Esophagus muscularis mucosa (tissue), 4 donors: ENCODE data around the gene PAEP. TPM values are rescaled to one million over a fixed set of nuclear protein-coding genes. Genes with fewer than 3 reads are reported as not detected.

ENCODE experiments used
- DNase-seq: peaks from one replicate; pipeline ENCODE4 v3.0.0-alpha.2; 2017; ENCODE audit errors: extremely low spot score
- H3K27ac ChIP-seq, 4 donors: fragments of 200-600 bp; sonication (generic); replicated peaks in 1 of 4; 1 replicate in 3 of 4; 2 replicates in 1 of 4; pipeline ENCODE4 v1.5.1; 2016 to 2019; ENCODE audit warnings: mild to moderate bottlenecking in 1 of 4
- H3K27me3 ChIP-seq, 4 donors: fragments of 200-600 bp; sonication (generic); one replicate each; pipeline versions ENCODE4 v1.5.1 to v1.6.0; 2016 to 2019
- H3K36me3 ChIP-seq, 4 donors: fragments of 200-600 bp; sonication (generic); one replicate each; pipeline ENCODE4 v1.5.1; 2016 to 2019
- H3K4me1 ChIP-seq, 4 donors: fragments of 200-600 bp; sonication (generic); one replicate each; pipeline ENCODE4 v1.5.1; 2016 to 2019
- H3K4me3 ChIP-seq, 4 donors: fragments of 200-600 bp; sonication (generic); 1 replicate in 2 of 4; 2 replicates in 2 of 4; pipeline ENCODE4 v1.5.1; 2016 to 2019; ENCODE audit warnings: mild to moderate bottlenecking in 4 of 4, moderate library complexity in 1 of 4
- H3K9me3 ChIP-seq, 4 donors: fragments of 200-600 bp; sonication (generic); 1 replicate in 3 of 4; 2 replicates in 1 of 4; pipeline ENCODE4 v1.5.1; 2016 to 2019
- CTCF ChIP-seq, 3 experiments: fragments of 200-600 bp in 2 of 3; fragments of 450-650 bp in 1 of 3; sonication (generic) in 2 of 3; IDR thresholded peaks; one replicate each; pipeline ENCODE4 v1.5.1; 2017 to 2019; ENCODE audit warnings: antibody characterized with exemption in 3 of 3, mild to moderate bottlenecking in 2 of 3, moderate library complexity in 1 of 3
- EP300 ChIP-seq: sonication (generic); formaldehyde crosslinking; IDR thresholded peaks from one replicate; pipeline ENCODE4 v1.6.1; 2017; ENCODE audit warnings: antibody characterized with exemption
- POLR2A ChIP-seq: fragments of 450-650 bp; IDR thresholded peaks from one replicate; pipeline ENCODE4 v1.6.1; 2017; ENCODE audit warnings: antibody characterized with exemption, moderate library complexity, mild to moderate bottlenecking, low read depth
- POLR2AphosphoS5 ChIP-seq, 2 donors: sonication (generic); formaldehyde crosslinking; IDR thresholded peaks; one replicate each; pipeline ENCODE4 v1.6.1; 2017; ENCODE audit warnings: antibody characterized with exemption in 2 of 2
- WGBS: methylation state at CpG from one replicate; pipeline ENCODE4 v1.1.5; 2018; 5-methylcytosine and 5-hydroxymethylcytosine counted together
- intact Hi-C: fragments of 100-400 bp; cut with DNase I; formaldehyde crosslinking; loops from one replicate; pipeline ENCODE4 v1.15.1; 2023
- total RNA-seq, 4 donors: library from RNA; depleted of rRNA; stranded (reverse); fragments of >200 nt; gene quantifications; one replicate each; pipeline versions ENCODE4 v1.1.0 to v1.2.1, GENCODE V29; 2016

The PAEP gene
- total RNA-seq, 4 donors from 2014 or later, result not detected

- Histone ChIP-seq H3K27ac (no peak overlapping the region), H3K27me3 (peaks cover 0 to 71% (median 2%) of the 10 kb centered on the region in 4 donors), H3K4me3 (no peak overlapping the region), H3K36me3 (no peaks in the 10 kb centered on the region), H3K4me1 (no peaks in the 10 kb centered on the region), H3K9me3 (no peaks in the 10 kb centered on the region)
- intact Hi-C loops, result no loop called here
- TF ChIP-seq CTCF (IDR thresholded peaks at IDR 0.05) (no peak), POLR2AphosphoS5 (IDR thresholded peaks at IDR 0.05) (no peak), POLR2A (no peak), EP300 (no peak)
- DNase-seq, result no peak
- WGBS, result 73% methylated on average over 6 of the region's 19 CpGs
Measured at GRCh38 chr9:135582966-135583687, 21.6 kb downstream of the PAEP start.

GRCh38 chr9:135583688-135584011, 22.1 kb downstream of the PAEP start:
- TF ChIP-seq EP300 (no peak), POLR2A (no peak), POLR2AphosphoS5 (IDR thresholded peaks at IDR 0.05) (no peak), CTCF (IDR thresholded peaks at IDR 0.05) (no peak)
- Histone ChIP-seq H3K27ac (no peak overlapping the region), H3K36me3 (no peaks in the 10 kb centered on the region), H3K4me1 (no peaks in the 10 kb centered on the region), H3K9me3 (no peaks in the 10 kb centered on the region), H3K4me3 (no peak overlapping the region), H3K27me3 (peaks cover 0 to 75% (median 2%) of the 10 kb centered on the region in 4 donors)
- 94% methylated on average over 13 of the region's 16 CpGs for WGBS
- intact Hi-C loops, result no loop called here
- DNase-seq, result no peak

GRCh38 chr9:135584371-135584770, 22.8 kb downstream of the PAEP start:
- no peak overlapping the region for H3K27ac ChIP-seq
- H3K4me1 ChIP-seq, result no peaks in the 10 kb centered on the region
- WGBS, result 67% methylated on average over 1 of the region's 5 CpGs
- no peak for TF ChIP-seq POLR2A
- no peak for TF ChIP-seq CTCF (IDR thresholded peaks at IDR 0.05)
- no peak for TF ChIP-seq POLR2AphosphoS5 (IDR thresholded peaks at IDR 0.05)
- TF ChIP-seq EP300, result no peak
- no peak for DNase-seq
- no peaks in the 10 kb centered on the region for H3K36me3 ChIP-seq
- no peaks in the 10 kb centered on the region for H3K9me3 ChIP-seq
- peaks cover 0 to 82% (median 2%) of the 10 kb centered on the region in 4 donors for H3K27me3 ChIP-seq
- intact Hi-C loops, result no loop called here
- no peak overlapping the region for H3K4me3 ChIP-seq

- Histone ChIP-seq H3K27ac (no peak overlapping the region), H3K36me3 (no peaks in the 10 kb centered on the region), H3K27me3 (peaks cover 0 to 81% (median 2%) of the 10 kb centered on the region in 4 donors), H3K9me3 (no peaks in the 10 kb centered on the region), H3K4me3 (no peak overlapping the region), H3K4me1 (no peaks in the 10 kb centered on the region)
- WGBS, result 67% methylated on average over 14 of the region's 16 CpGs
- no peak for DNase-seq
- TF ChIP-seq CTCF (IDR thresholded peaks at IDR 0.05) (no peak), EP300 (no peak), POLR2AphosphoS5 (IDR thresholded peaks at IDR 0.05) (no peak), POLR2A (no peak)
- intact Hi-C loops, result no loop called here
Measured at GRCh38 chr9:135584934-135585333, 23.4 kb downstream of the PAEP start.
